Measurements from ENCODE around the gene SREBF1. TPM values are rescaled to one million over a fixed set of nuclear protein-coding genes. Genes with fewer than 3 reads are reported as not detected.
A peak's percentile ranks its signal among the peaks of the same experiment; 100 is the strongest.

The SREBF1 gene
- total and polyA plus RNA-seq, 2 of the 8 experiments (the other 6 are each of a cell fraction or from before 2014, with no cell fraction given), result 28.6 to 70.8 TPM

DNA sequence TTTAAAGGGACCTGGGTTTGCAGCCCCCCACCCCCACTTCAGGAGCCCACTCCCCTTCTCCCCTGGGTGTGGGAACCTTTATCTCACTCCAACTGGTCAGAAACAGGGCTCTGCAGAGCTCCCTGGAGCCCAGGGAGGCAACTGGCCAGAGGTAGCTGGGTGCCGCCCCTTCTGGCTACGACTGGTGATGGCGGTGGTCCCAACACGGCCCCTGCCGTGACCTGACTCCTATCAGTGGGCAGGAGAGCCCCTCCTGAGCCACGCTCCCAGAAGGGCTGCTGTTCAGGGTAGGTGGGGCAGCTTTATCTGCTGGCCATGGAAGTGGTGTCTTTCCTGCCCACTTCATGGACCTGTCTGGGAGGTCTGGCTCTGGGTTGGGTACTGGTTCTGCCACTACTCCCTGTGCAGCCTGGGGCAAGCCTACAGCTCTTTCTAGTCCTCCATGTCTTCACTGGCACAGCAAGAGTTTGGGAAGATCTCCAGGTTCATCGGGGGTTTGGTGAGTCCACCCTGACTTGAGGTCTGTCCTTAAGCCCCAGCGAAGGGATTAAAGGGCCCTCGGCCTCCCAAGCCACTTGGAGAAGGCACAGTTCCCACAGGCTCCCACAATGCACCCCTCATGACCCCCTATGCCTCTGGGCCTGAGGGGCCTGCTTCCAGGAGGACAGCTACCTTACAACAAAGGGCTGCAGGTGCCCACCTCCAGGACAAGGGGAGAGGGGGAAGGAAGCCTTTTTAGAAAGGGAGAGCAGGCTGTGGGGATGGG lies 5.5 kb upstream of the SREBF1 start:
- H4K91ac ChIP-seq (replicated peaks; ENCODE audit: insufficient read length, low read length), result peak overlapping the region; percentile 52
- H2BK15ac ChIP-seq (ENCODE audit: low read length), result peak overlapping the region; percentile 75
- POLR2A ChIA-PET (ENCODE audit: partially characterized antibody), result interaction anchor here (0.9 to 8.8 kb wide), 13 partner anchors 8 to 79 kb away, joined by 3 to 122 read pairs (median 4); no protein-coding TSS in a partner anchor
- no peak overlapping the region; the same call in 1 of the 2 replicates for H4K8ac ChIP-seq (ENCODE audit: extremely low read depth, insufficient read depth, low read length)
- peak overlapping the region; percentile 21 for H3K4ac ChIP-seq (replicated peaks; ENCODE audit: insufficient read length, low read depth, low read length)
- H2BK5ac ChIP-seq (ENCODE audit: low read depth, low read length), result peak overlapping the region; percentile 99; the same call in 1 of the 2 replicates
- no peaks in the 10 kb centered on the region for H3K79me1 ChIP-seq (ENCODE audit: low read depth, low read length)
- no peaks in the 10 kb centered on the region; a peak in 1 of 7 replicates for H3K27me3 ChIP-seq (replicated peaks in 1 of 4; ENCODE audit: control insufficient read depth in 3 of 4, extremely low read depth in 1 of 4, insufficient read depth in 3 of 4, low read length in 3 of 4)
- H2AK5ac ChIP-seq (ENCODE audit: low read depth, low read length), result peak overlapping the region; percentile 79; the same call in 1 of the 2 replicates
- FAIRE-seq (no peak), DNase-seq (ENCODE audit: low read depth in 1 of 2, low spot score in 2 of 2) (no peak)
- no peaks in the 10 kb centered on the region for H3K79me2 ChIP-seq (ENCODE audit: control insufficient read depth in 1 of 2, insufficient read depth in 2 of 2, low read length in 2 of 2)
- H3K18ac ChIP-seq (ENCODE audit: extremely low read depth, low read length), result peak overlapping the region; percentile 60; the same call in 1 of the 2 replicates
- no peak overlapping the region for H2BK120ac ChIP-seq (replicated peaks; ENCODE audit: low read depth, low read length)
- H3K14ac ChIP-seq (ENCODE audit: insufficient read length), result no peak overlapping the region
- peaks cover 0 to 1% of the 10 kb centered on the region in 2 experiments for H4K20me1 ChIP-seq (replicated peaks in 1 of 2; ENCODE audit: control insufficient read depth in 1 of 2, insufficient read depth in 2 of 2, low read length in 2 of 2)
- no peak overlapping the region for H2AFZ ChIP-seq (ENCODE audit: low read length)
- H3K23me2 ChIP-seq (ENCODE audit: low read depth, low read length), result peaks cover 9% of the 10 kb centered on the region
- peak overlapping the region; percentile 20 for H4K5ac ChIP-seq (ENCODE audit: insufficient read length, low read depth, low read length)
- peak overlapping the region; percentile 99; the same call in 1 of the 2 replicates for H2BK12ac ChIP-seq (ENCODE audit: low read depth, low read length)
- H3K23ac ChIP-seq (ENCODE audit: insufficient read length), result no peak overlapping the region
- H3K4me3 ChIP-seq (ENCODE audit: extremely low read depth in 1 of 4, insufficient read depth in 2 of 4, low read depth in 3 of 4, low read length in 4 of 4), result no peak overlapping the region
- CTCF ChIA-PET (ENCODE audit: partially characterized antibody), result interaction anchor here (0.8 to 3.5 kb wide), 10 partner anchors 10 to 77 kb away, joined by 3 to 21 read pairs (median 5); no protein-coding TSS in a partner anchor
- H3K27ac ChIP-seq (ENCODE audit: low read depth, low read length), result no peak overlapping the region
- H3K4me1 ChIP-seq (replicated peaks in 1 of 4; ENCODE audit: control insufficient read depth in 3 of 4, insufficient read depth in 4 of 4, low read length in 3 of 4), result peaks cover 17 to 42% (median 33%) of the 10 kb centered on the region in 4 experiments
- H2BK20ac ChIP-seq (ENCODE audit: low read length), result peak overlapping the region; percentile 74; the same call in 1 of the 2 replicates
- no peak overlapping the region for H3K4me2 ChIP-seq (ENCODE audit: insufficient read depth in 1 of 2, low read depth in 2 of 2, low read length in 2 of 2)
- H3K36me3 ChIP-seq (ENCODE audit: control insufficient read depth in 2 of 4, insufficient read depth in 4 of 4, low read length in 3 of 4), result no peaks in the 10 kb centered on the region
- no peak overlapping the region; a peak in 1 of 7 replicates for H3K9ac ChIP-seq (replicated peaks in 1 of 4; ENCODE audit: extremely low read depth in 1 of 4, low read depth in 3 of 4, low read length in 3 of 4)
- H3K9me3 ChIP-seq (ENCODE audit: insufficient read depth in 2 of 2, low read depth in 1 of 2, low read length in 1 of 2), result no peaks in the 10 kb centered on the region
- no peak overlapping the region for H3K56ac ChIP-seq (replicated peaks; ENCODE audit: insufficient read length, low read depth, low read length)
- WGBS, 2 experiments (ENCODE audit: extremely low coverage in 1 of 2, insufficient coverage in 1 of 2, insufficient read length in 1 of 2, insufficient replicate concordance in 2 of 2, low coverage in 1 of 2, low lambda C conversion rate in 2 of 2, missing lambda C conversion rate in 1 of 2), result 94% methylated on average over 9 of the region's 9 CpGs; no CpG with 5 or more reads in 1 of the 2 experiments
- TF ChIP-seq, protein P1, sequence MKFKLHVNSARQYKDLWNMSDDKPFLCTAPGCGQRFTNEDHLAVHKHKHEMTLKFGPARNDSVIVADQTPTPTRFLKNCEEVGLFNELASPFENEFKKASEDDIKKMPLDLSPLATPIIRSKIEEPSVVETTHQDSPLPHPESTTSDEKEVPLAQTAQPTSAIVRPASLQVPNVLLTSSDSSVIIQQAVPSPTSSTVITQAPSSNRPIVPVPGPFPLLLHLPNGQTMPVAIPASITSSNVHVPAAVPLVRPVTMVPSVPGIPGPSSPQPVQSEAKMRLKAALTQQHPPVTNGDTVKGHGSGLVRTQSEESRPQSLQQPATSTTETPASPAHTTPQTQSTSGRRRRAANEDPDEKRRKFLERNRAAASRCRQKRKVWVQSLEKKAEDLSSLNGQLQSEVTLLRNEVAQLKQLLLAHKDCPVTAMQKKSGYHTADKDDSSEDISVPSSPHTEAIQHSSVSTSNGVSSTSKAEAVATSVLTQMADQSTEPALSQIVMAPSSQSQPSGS (IDR thresholded peaks at IDR 0.05; ENCODE audit: low read length), result no peak
- TF ChIP-seq SP4 (IDR thresholded peaks at IDR 0.05; ENCODE audit: low read length) (no peak), RNF2 (IDR thresholded peaks at IDR 0.05; ENCODE audit: borderline replicate concordance, low read depth, low read length, missing control alignments, poor library complexity, severe bottlenecking) (no peak), HDAC2 (IDR thresholded peaks at IDR 0.05; ENCODE audit: borderline replicate concordance in 1 of 2, low read depth in 2 of 2, low read length in 2 of 2) (no peak), NRF1 (IDR thresholded peaks at IDR 0.05; ENCODE audit: low read depth, low read length) (no peak), CTBP2 (IDR thresholded peaks at IDR 0.05; ENCODE audit: borderline replicate concordance, insufficient read depth, insufficient read length, low read length) (no peak), EZH2 (IDR thresholded peaks at IDR 0.05; ENCODE audit: low read depth, low read length, severe bottlenecking) (no peak), POU5F1 (IDR thresholded peaks at IDR 0.05; ENCODE audit: low read depth, low read length) (no peak)
